Activated CD4-positive, alpha-beta T cell treated with anti-CD3 and anti-CD28 coated beads, Interleukin-2, amount 10 ng/mL, durations not matched to agents 7 days and 5 days (primary cell): ENCODE measurements around the gene ZNF784. TPM values are rescaled to one million over a fixed set of nuclear protein-coding genes. Genes with fewer than 3 reads are reported as not detected.
A peak's percentile ranks its signal among the peaks of the same experiment; 100 is the strongest.
"Not testable (repeated sequence)": the region's sequence is repeated elsewhere in the genome, so short reads cannot be mapped to it uniquely, and the experiment has no call there.

Experiments
- CTCF ChIA-PET: fragments of 350-600 bp; sonication (Branson Sonifier 250); formaldehyde crosslinking; loops from one replicate; lab custom pipeline; 2021; ENCODE audit warnings: antibody characterized with exemption; lab: Charles Lee
- POLR2A ChIA-PET: fragments of 350-600 bp; sonication (Branson Sonifier 250); formaldehyde crosslinking; loops from one replicate; lab custom pipeline; 2021; ENCODE audit warnings: antibody characterized with exemption; lab: Charles Lee
- DNase-seq: peaks from one replicate; pipeline ENCODE4 v3.0.0-alpha.2; 2020
- H3K27ac Mint-ChIP-seq: one replicate; pipeline ENCODE4 v1.8.0; 2021; ENCODE audit warnings: mild to moderate bottlenecking, moderate library complexity, mixed read lengths
- H3K27me3 Mint-ChIP-seq: one replicate; pipeline ENCODE4 v1.8.0; 2021; ENCODE audit warnings: mixed read lengths
- H3K36me3 Mint-ChIP-seq: one replicate; pipeline ENCODE4 v1.8.0; 2021; ENCODE audit warnings: low read depth, mixed read lengths
- H3K4me1 Mint-ChIP-seq: one replicate; pipeline ENCODE4 v1.8.0; 2021; ENCODE audit warnings: mixed read lengths
- H3K4me3 Mint-ChIP-seq: one replicate; pipeline ENCODE4 v1.8.0; 2021; ENCODE audit warnings: mild to moderate bottlenecking, moderate library complexity, mixed read lengths
- H3K9me3 Mint-ChIP-seq: one replicate; pipeline ENCODE4 v1.8.0; 2021; ENCODE audit warnings: mixed read lengths
- total RNA-seq, 2 experiments: library from RNA; stranded (reverse); gene quantifications; one replicate each; pipeline ENCODE4 v1.2.3, GENCODE V29; 2021

The ZNF784 gene
- total RNA-seq, 2 experiments from 2014 or later: 4.3 to 5.8 TPM

DNA sequence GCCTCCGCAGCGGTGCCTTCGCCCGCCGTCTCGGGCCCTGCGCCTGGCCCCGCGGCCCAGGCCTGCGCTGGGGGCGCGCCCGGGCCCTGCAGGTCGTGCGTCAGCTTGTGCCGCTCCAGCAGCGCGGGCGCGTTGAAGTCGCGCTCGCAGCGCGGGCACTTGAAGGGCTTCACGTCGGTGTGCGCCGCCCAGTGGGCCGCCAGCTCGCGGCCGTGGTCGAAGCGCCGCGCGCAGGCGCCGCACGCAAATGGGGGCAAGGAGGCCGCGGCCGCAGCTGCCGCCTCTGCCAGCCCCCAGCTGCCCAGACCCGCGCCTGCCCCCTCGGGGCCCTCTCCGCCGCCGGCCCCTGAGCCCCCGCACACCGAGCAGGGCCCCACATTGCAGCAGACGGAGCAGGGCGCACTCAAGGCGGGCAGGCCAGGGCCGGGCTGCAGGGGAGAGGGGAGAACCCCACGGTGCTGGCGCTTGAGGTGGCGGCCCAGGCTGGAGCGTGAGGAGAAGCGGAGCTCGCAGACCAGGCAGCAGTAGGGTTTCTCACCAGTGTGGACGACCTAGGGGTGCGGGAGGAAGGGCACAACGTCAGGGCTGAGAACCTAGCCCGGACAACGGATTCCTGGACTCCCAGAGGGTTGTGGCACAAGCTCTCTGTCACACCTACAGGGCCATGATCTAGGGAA is 31.1 kb downstream of the ZNF784 start:
- ChIA-PET POLR2A (no interaction called here), CTCF (no interaction called here)
- Mint-ChIP-seq H3K27me3 (no peaks in the 10 kb centered on the region), H3K9me3 (peaks cover 3% of the 10 kb centered on the region), H3K27ac (no peak overlapping the region), H3K4me3 (no peak overlapping the region), H3K36me3 (peaks cover 34% of the 10 kb centered on the region), H3K4me1 (peaks cover 8% of the 10 kb centered on the region)
- no peak for DNase-seq

DNA sequence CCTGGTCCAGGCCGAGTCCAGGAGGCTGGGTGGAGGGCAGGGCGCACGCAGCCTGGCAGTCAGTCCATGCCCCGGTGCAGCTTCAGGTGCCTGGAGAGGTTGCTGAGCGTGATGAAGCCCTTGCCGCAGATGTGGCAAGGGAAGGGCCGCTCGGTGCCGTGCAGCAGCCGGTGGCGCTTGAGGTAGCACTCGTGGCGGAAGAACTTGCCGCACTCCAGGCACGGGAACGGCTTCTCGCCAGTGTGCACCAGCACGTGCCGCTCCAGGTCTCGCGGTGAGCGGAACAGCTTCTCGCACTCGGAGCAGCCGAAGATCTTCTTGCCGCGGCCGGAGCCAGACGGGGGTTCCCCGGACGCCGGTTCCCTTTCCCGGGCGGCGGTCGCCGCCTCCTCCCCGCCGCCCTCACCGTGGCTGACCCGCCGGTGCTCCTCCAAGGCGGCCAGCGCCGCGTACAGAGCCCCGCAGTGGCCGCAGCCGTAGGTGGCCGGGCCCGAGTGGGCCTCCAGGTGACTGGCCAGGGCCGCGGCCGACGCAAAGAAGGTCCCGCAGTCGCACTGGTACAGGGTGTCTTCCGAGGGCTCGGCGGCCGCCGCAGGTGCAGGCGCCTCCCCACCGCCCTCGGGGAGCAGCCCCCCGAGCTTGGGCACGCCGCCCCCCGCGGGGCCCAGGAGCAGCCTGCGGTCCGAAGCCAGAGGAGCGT is 31.8 kb downstream of the ZNF784 start:
- POLR2A ChIA-PET: no interaction called here
- peaks cover 34% of the 10 kb centered on the region for H3K36me3 Mint-ChIP-seq
- CTCF ChIA-PET: no interaction called here
- H3K27ac Mint-ChIP-seq: no peak overlapping the region
- H3K9me3 Mint-ChIP-seq: peaks cover 3% of the 10 kb centered on the region
- H3K27me3 Mint-ChIP-seq: no peaks in the 10 kb centered on the region
- no peak overlapping the region for H3K4me3 Mint-ChIP-seq
- DNase-seq: no peak
- peaks cover 4% of the 10 kb centered on the region for H3K4me1 Mint-ChIP-seq

DNA sequence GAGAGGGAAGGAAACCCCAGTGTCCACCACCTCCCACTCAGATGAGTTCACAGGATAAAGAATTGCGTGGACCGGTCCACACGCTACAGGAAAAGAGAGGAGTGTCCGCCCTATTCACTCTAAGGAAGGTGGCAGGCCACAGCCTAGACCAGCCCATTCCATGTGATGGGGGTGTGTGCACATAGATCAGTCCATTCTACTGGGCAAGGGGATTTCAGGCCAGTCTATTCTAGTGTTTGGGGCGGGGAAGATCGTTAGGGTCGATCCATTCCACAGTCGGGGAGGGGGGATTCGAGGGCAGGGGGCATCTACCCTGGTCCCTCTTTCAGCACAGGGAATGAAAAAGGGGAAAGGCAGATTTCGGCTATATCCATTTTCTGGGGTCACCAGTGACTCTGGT is 32.8 kb downstream of the ZNF784 start:
- ChIA-PET CTCF (no interaction called here), POLR2A (no interaction called here)
- Mint-ChIP-seq H3K27ac (no peak overlapping the region), H3K27me3 (peaks cover 7% of the 10 kb centered on the region), H3K36me3 (peaks cover 28% of the 10 kb centered on the region), H3K4me3 (no peak overlapping the region), H3K9me3 (peaks cover 3% of the 10 kb centered on the region), H3K4me1 (peaks cover 10% of the 10 kb centered on the region)
- DNase-seq: no peak

DNA sequence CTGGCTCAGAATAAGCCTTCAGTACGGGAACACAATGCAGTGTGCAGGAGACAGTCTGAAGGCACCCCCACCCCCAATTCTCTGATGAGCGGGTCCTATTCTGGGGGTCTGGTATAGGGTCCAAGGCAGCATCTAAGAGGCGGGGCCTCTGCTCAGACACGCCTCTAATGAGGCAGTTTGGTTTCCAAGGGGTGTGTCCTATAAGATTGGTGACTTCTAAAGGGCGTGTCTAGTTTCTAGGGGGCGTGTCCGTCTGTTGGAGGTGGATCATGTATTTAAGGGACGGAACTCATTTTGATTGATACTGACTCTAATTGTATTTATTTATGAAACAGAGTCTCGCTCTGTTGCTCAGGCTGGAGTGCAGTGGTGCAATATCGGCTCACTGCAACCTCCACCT is 33.7 kb downstream of the ZNF784 start:
- Mint-ChIP-seq H3K9me3 (peaks cover under 1% of the 10 kb centered on the region), H3K4me3 (no peak overlapping the region)
- POLR2A ChIA-PET: interaction anchor here (1.4 kb wide), 1 partner anchor 8 kb away, joined by 3 read pairs; the partner anchor contains the start of gene FIZ1

DNA sequence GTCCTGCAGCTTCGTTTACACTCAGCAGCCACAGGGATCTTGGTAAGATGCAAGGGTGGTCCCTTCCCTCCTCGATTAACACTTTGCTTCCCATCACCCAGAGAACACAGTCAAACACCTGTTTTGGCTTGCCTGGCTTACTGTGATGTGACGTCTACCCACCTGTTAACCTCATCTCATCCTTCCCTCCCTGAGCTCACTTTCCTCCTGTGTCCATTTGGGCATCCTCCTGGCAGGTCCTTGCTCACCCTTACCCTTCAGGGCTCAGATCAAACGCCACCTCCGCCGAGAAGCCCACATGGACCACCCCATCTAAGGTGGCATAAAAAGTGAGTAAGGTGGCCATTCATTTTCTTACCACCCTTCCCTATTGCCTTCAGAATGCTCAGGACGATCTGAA is 34.3 kb downstream of the ZNF784 start:
- no peak for DNase-seq
- no peak overlapping the region for H3K27ac Mint-ChIP-seq
- no peak overlapping the region for H3K4me3 Mint-ChIP-seq
- ChIA-PET POLR2A (interaction anchor here (1.4 kb wide), 1 partner anchor 9 kb away, joined by 3 read pairs; the partner anchor contains the start of gene FIZ1), CTCF (no interaction called here)
- peaks cover 17% of the 10 kb centered on the region for H3K27me3 Mint-ChIP-seq
- no peaks in the 10 kb centered on the region for H3K9me3 Mint-ChIP-seq
- peaks cover 21% of the 10 kb centered on the region for H3K4me1 Mint-ChIP-seq
- peaks cover 15% of the 10 kb centered on the region for H3K36me3 Mint-ChIP-seq

More for the DNA sequence above, 33.7 kb downstream of the ZNF784 start:
- peaks cover 20% of the 10 kb centered on the region for H3K36me3 Mint-ChIP-seq
- H3K27me3 Mint-ChIP-seq: peaks cover 13% of the 10 kb centered on the region
- H3K27ac Mint-ChIP-seq: no peak overlapping the region
- H3K4me1 Mint-ChIP-seq: peaks cover 17% of the 10 kb centered on the region
- CTCF ChIA-PET: no interaction called here
- DNase-seq: no peak

DNA sequence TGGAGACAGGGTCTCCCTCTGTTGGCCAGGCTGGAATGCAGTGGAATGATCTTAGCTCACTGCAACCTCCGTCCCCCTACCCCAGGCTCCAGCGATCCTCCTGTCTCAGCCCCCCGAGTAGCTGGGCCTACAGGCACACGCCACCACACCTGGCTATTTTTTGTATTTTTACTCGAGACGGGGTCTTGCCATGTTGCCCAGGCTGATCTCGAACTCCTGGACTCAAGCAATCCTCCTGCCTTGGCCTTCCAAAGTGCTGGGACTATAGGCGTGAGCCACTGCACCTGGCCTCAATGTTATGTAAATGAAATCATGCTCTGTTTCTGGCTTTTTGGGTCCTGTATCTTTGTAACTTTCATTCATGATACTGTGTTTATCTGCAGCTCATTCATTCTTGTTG is 35.6 kb downstream of the ZNF784 start:
- no peak overlapping the region for H3K27ac Mint-ChIP-seq
- CTCF ChIA-PET: interaction anchor here (1.0 to 1.5 kb wide), 2 partner anchors 44 to 85 kb away, joined by 3 to 4 read pairs; no protein-coding TSS in a partner anchor
- POLR2A ChIA-PET: no interaction called here
- H3K4me1 Mint-ChIP-seq: peaks cover 21% of the 10 kb centered on the region
- H3K9me3 Mint-ChIP-seq: no peaks in the 10 kb centered on the region
- H3K36me3 Mint-ChIP-seq: peaks cover 10% of the 10 kb centered on the region
- no peak for DNase-seq
- H3K27me3 Mint-ChIP-seq: peaks cover 21% of the 10 kb centered on the region
- no peak overlapping the region for H3K4me3 Mint-ChIP-seq

DNA sequence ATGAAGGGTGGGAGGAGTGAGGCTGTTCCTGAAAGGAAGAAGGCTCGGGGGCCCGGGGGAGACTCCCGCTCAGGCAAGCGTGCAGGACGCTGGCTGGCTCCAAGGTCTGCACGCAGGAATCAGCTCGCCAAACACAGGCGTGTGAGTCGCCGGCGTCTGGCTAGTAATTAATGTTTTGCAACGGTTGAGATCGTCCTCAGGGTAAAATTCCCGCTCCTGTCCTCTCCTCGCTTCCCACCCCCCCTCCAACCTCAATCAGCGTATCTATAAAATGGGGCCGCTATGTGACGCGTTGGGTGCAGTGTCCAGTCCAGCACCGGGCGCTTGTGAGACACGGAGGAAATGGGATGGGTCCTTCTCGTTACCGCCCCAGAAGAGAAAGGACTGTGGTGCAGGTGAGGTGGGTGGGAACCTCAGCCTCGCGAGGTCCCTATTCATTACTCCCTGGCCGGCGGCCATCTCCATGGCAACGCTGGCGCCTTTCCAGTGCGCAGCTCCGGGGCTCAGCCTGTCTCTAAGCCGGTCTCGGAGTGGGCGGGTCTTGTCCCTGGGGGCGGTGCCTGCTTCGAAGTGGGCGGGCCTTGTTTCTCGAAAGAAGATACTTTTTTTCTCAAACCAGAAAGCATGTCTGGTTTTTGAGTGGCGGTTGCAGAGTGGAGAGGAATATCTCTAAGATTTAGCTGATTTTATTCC is 37.2 kb downstream of the ZNF784 start:
- Mint-ChIP-seq H3K4me3 (peak overlapping the region; percentile 72), H3K27me3 (peaks cover 21% of the 10 kb centered on the region), H3K27ac (peak overlapping the region; percentile 19), H3K4me1 (peaks cover 21% of the 10 kb centered on the region), H3K36me3 (peaks cover 7% of the 10 kb centered on the region), H3K9me3 (no peaks in the 10 kb centered on the region)
- DNase-seq: peak; percentile 92
- CTCF ChIA-PET: interaction anchor here (0.7 kb wide), 1 partner anchor 515 kb away, joined by 3 read pairs; no protein-coding TSS in a partner anchor
- POLR2A ChIA-PET: no interaction called here

DNA sequence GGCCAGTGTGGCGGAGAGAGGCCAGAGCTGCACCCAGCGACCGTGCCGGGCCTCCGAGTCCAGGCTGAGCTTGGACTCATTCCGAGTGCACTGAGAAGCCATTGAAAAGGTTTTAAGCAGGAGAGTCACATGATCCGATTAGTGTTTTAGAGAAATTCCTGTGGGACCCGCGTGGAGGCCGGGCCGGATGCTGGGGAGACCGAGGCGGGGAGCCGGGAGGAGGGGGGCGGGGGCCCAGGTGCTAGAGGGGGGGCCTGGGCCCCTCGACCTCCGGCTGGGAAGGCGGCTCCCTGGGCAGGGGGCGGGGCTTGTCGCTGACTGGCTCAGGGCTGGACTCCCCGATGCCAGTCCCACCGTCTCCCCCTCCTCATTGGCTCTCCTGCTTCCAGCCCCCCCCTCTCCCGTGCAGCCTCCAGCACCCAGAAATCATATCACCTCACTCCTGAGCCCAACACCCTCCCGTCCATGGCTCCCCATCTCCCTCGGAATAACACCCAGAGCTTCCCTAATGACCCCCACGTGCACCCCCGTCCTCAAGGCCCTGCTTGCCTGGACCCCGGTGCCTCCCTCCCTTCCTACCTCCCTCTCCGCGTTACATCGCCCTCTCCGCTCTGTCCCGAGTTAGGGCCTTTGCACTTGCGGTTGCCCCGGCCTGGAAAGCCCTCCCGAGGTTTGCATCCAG is 38.6 kb downstream of the ZNF784 start:
- ChIA-PET CTCF (no interaction called here), POLR2A (no interaction called here)
- Mint-ChIP-seq H3K36me3 (no peaks in the 10 kb centered on the region), H3K27ac (no peak overlapping the region), H3K9me3 (no peaks in the 10 kb centered on the region), H3K27me3 (peaks cover 21% of the 10 kb centered on the region), H3K4me3 (no peak overlapping the region), H3K4me1 (peaks cover 35% of the 10 kb centered on the region)
- DNase-seq: no peak

DNA sequence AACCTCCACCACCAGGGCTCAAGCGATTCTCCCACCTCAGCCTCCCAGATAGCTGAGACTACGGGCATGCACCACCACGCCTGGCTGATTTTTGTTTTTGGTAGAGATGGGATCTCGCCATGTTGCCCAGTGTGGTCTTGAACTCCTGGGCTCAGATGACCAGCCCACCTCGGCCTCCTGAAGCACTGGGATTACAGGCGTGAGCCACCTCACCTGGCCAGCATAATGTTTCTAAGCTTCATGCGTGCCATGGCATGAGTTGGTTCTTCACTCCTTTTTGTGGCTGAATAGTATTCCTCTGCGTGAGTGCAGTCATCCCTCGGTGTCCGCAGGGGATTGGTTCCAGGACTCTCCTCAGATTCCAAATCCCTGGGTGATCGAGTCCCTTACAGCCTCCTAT is 39.5 kb downstream of the ZNF784 start:
- Mint-ChIP-seq H3K36me3 (no peaks in the 10 kb centered on the region), H3K4me1 (peaks cover 38% of the 10 kb centered on the region), H3K9me3 (no peaks in the 10 kb centered on the region), H3K4me3 (no peak overlapping the region), H3K27me3 (peaks cover 21% of the 10 kb centered on the region), H3K27ac (no peak overlapping the region)
- POLR2A ChIA-PET: no interaction called here
- no peak for DNase-seq
- CTCF ChIA-PET: no interaction called here

DNA sequence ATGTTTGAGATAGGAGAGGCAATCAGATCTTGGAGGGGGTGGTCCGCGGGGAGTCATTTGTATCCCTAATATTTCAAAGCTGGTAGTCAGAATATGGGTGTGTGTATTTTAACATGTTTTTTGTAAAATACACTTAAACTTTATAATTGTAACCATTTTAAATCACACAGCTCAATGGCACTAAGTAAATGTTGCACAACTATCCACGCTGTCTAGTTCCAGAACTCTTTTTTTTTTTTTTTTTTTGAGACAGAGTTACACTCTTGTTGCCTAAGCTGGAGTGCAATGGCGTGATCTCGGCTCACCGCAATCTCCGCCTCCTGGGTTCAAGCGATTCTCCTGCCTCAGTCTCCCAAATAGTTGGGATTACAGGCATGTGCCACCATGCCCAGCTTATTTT is 40.5 kb downstream of the ZNF784 start:
- H3K27ac Mint-ChIP-seq, DNase-seq, H3K36me3 Mint-ChIP-seq, POLR2A ChIA-PET, H3K9me3 Mint-ChIP-seq, CTCF ChIA-PET, H3K4me3 Mint-ChIP-seq: not testable (repeated sequence)
- peaks cover 21% of the 10 kb centered on the region for H3K27me3 Mint-ChIP-seq
- peaks cover 43% of the 10 kb centered on the region for H3K4me1 Mint-ChIP-seq

DNA sequence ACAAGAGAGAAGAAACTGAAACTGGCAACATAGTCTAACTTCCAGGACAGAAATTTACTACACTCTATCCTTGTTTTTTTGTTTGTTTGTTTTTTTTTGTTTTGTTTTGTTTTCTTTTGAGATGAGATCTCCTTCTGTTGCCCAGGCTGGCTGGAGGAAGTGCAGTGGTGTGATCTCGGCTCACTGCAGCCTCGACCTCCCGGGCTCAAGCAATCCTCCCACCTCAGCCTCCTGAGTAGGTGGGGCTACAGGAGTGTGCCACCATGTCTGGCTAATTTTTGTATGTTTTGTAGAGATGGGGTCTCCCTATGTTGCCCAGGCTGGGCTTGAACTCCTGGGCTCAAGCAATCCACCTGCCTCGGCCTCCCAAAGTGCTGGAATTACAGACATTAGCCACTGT is 42.1 kb downstream of the ZNF784 start:
- H3K9me3 Mint-ChIP-seq, POLR2A ChIA-PET, H3K27ac Mint-ChIP-seq, DNase-seq, H3K36me3 Mint-ChIP-seq: not testable (repeated sequence)
- Mint-ChIP-seq H3K27me3 (peaks cover 19% of the 10 kb centered on the region), H3K4me3 (peak overlapping the region; percentile 24), H3K4me1 (peaks cover 40% of the 10 kb centered on the region)
- CTCF ChIA-PET: interaction anchor here (0.7 to 0.9 kb wide), 3 partner anchors 24 to 1419 kb away, joined by 3 to 5 read pairs (median 3); partner anchors contain the start of gene ZNF865

DNA sequence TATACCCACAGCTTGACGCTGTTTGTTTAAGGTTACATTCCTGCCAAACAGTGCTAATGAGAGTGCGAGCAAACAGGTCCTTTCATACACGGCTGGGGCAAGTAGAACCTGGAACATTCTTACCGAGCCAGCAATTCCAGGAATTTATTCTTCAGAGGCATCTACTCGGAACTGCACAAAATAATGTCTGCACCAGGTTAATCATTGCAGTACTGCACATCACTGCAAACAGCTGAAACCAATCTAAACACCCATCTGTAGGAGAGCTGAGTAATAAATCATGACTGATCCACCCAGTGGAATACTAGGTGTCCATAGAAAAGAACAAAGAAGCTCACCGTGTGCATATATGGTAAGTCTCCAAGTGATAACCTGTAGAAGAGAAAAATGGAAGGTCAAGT is 42.5 kb downstream of the ZNF784 start:
- Mint-ChIP-seq H3K4me3 (peak overlapping the region; percentile 78), H3K4me1 (peaks cover 35% of the 10 kb centered on the region), H3K36me3 (peaks cover 10% of the 10 kb centered on the region), H3K27ac (no peak overlapping the region), H3K9me3 (no peaks in the 10 kb centered on the region), H3K27me3 (peaks cover 17% of the 10 kb centered on the region)
- CTCF ChIA-PET: interaction anchor here (0.7 to 0.9 kb wide), 3 partner anchors 24 to 1418 kb away, joined by 3 to 5 read pairs (median 3); partner anchors contain the start of gene ZNF865
- DNase-seq: no peak
- POLR2A ChIA-PET: interaction anchor here (1.5 kb wide), 1 partner anchor 18 kb away, joined by 6 read pairs; the partner anchor contains the start of genes FIZ1 and ZNF524
